ENCODE measurements around the gene RAB11FIP5.
A peak's percentile ranks its signal among the peaks of the same experiment; 100 is the strongest.

The RAB11FIP5 gene

DNA sequence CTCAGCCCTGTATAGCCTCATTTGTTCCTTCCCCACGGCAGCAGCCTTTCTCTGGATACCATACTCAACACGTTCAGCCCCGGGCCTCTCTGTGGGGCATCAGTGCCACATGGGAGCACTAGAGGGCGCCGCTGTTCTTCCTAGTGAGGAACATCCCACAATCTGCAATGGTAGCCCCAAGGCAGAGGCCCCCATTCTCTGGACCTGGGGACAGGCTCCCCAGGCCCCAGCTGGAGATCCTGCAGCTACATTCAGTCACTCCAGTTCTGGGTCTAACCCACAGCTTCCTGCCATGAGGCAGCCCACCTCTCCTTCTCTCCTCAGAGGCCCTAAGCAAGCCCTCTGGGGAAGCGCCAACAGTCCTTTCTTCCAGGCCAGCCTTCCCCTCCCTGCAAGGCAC, 27.1 kb downstream of the RAB11FIP5 start:
- DNase-seq: peak; percentile 54

DNA sequence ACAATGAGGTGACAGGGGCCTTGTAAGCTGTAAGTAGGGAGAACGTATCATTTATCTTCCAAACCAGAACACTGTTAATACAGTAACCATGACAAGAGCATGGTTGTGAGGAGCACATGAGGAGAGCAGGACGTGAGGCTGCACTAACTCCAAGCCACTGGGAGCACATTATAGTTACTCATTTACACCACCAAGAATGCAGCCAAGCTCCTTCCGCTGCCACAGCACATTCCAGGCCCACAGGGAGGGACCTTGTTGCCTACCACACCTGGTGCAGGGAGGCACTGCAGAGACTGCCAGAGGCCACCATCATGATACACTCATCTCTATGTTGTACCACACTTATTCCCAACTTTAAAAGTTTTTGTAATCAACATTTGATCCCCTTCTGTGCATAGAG, 27.8 kb downstream of the RAB11FIP5 start:
- no peak for DNase-seq

DNA sequence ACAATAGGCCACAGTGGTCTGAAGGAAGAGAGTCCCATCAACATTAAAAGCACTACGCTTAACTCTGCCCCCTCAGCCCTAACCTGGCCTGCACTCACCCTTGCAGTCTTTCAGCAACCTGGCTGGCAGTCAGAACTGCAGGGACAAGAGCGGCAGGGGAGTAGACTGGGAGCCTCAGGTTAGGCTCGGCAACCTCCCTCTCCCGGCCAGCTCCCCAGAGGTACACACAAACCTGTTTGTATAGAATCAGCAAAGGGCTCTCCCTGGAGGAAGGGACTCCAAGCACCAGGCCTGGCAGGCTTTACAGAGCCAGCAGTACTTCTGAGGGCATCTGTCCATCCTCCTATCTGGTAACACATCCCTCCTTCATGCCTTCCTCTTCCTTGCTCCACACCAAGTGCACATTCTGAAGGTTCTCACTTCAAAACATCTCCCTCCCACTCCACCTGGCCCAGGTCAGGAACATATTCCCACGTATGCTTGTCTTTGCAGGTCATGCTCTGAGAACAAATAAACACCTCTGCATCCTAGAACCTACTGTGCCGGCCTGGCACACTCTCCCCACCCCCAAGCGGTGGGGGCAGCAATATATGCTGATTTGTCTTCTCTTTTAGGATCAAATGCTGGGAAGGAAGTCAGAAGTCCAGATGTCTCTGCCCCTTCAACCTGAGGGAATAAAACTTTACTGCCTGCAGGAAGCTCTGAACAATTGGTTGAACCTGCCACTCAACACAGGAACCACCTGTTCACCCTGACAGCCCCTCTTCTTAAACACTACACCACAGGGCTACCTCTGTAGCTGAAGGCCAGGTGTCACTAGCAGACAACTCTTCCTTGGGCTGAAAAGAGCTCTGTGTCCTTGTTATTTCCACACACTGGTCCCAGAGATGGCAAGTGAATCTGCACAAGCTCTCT, 28.6 kb downstream of the RAB11FIP5 start:
- no peak for DNase-seq

DNA sequence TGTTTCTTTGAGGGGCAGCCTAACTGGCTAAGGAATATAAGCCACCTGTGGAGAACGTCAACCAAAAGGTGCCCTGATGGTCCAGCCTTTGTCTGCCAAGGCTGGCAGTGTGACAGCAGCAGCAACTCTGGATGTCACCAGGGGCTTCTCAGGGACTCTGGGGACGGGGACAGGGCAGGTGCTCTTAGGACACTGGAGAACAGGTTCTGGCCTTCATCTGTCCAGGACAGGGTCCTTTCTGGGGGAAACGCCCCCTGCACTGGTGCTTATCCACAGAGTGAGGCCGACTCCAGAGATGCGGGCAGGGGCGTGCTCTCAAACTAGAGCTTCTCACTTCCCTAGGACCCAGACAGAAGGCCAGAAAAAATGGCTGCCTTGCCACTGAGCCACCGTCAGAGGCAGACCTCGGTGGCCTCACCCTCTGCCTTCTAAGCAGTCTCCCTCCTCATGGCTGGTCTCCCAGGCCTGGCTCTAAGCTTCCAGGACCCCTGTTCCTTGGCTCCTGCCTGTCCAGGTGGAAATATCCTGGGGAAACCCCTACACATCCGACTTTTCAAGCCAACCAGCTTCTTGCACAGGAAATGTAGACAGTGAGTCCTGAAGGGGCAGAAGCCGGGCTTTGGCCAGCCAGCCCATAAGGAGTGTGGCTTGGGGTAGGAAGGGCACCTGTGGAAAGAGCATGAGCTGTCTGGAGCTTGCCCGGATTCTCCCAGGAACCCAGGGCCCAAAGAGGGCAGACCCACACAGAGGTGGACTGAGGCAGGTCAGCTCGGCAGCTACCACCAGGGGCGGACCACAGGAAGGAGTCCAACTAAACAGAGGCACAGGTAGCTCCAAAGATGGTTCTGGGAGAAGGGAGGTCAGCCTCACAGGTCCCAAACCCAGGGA, 30.0 kb downstream of the RAB11FIP5 start:
- DNase-seq: no peak

DNA sequence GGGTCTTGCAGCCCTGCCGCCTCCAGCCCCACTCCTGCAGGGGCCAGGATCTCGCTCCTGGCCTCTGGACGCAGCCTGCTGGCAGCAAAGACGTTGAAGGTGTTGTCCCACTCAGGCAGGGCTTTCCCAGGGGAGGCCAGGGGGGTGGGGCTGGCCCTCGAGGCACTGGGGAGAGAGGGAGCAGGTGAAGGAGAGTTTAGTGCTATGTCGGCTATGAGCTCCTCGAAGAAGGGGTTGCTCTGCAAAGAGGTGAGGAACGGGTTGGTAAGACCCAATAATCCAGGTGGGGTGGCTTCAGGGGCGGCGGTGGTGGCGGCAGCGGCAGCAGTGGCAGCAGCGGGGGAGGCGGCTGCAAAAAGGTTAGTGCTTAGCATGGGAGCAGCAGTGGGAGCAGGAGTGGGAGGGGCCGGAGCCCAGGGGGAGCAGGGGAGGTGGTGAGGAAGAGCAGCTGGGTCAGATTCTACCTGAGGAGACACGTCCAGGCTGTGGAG, 31.5 kb downstream of the RAB11FIP5 start:
- no peak for DNase-seq

DNA sequence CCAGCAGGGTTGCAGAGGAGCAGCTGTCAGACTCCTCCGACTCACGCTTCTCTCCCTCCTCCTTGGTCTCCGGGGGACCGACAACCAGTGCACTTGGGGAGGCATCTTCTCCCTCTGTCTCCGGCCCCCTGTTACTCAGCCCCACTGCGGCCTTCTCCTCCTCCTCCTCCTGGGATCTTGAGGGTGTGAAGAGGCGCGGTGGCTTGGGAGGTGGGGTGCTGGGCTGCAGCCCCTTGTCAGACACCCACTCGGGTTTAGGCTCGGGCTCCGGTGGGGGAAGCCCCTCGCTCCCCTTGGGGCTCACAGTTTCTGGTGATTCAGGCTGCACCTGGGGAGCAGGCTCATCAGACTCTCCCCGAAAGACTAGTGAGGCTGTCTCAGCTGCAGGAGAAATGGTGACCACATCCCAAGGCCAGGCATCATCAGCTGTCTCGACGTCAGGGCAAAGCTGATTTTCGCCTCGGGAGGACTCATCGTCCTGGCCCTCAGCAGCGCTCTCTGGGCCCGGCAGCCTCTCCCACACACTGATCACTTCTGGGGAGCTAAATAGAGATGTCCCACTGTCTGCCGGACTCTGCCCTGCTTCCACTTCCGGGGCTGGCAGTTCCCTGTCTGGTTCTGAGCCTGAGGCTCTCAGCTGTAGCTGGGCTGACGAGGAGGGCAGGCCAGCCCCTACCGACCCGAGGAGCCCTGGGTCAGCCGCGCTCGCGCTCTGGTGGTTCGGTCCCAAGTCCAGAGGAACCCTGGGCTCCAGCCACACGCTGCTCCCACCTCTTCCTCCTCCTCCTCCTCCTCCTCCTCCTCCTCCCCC, 32.2 kb downstream of the RAB11FIP5 start:
- DNase-seq: no peak

DNA sequence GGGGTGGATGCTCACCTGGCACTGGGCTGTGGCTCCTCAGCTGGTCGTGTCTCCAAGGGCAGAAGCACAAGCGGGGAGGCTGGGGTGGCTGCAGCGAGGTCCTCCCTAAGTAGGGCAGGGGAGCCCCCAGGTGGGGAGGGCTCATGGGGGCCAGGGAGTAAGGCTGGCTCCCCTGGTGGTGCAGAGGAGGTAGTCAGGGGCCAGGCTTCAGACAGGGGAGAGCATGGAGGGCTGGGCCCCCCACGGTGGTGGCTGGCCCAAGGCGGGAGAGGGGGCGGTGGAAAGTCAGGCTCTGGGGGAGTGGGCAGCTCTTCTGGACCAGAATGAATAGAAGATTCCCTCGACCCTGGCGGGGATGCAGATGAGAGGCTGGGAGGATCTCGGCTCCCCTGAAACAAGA, 33.1 kb downstream of the RAB11FIP5 start:
- DNase-seq: no peak

DNA sequence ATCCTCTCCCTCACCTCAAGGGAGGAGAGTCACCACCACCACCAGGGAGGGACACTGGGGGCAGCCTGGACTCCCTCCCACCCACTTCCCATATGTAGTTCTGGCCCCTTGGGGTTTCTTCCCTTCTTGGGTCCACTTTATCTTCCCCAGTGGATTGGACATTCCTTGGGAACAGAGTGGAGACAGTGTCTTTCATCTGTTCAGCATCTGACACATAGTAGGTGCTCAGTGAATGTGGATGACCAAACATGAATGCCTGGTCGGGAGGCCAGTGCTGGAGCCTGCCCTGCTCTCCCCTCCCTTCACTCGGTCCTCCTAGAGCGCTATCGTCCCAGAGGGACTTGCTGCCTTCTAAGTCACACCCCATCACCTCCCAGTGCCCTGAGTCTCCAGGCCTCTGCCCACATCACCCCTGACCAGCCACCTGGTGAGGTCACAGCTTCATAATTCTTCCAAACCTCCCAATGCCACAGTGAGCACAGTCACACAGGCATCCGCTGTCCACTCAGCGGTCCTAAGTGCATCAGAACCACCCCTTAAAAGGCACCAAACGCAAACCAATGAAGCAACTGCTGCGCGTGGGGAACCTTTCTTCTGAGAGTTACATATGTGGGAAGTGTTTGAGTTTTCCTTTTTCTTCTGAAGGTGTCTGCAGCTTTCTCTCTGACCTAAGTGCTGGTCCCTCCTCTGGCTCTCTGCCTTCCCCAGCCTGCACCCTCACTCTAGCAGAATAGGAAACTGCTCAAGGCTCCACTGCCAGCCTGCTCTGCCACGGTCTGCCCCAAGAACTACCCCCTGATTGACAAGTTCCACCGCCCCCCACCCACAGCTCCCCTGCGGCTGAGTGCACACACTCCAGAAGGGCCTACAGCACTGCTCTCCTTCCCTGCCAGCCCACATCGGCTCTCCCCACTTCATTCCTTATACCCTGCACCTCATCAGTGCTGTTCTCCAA, 34.0 kb downstream of the RAB11FIP5 start:
- no peak for DNase-seq

DNA sequence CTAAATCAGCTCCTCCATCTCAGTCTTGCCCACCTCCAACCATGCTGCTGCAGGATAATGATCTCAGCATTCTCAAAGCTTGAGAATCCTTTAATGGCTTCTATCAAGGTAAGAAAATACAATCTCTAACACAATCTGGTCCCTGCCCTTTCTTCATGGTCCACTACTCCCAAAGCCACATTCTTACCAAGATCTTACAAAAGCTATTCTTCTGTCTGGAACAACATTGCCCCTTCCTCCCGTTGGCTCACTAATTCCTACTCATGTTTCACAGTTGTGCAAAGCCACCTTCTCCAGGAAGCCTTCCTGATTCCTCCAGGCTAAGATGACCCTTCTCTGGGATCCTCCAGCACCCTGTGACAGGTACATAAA, 35.3 kb downstream of the RAB11FIP5 start:
- DNase-seq: no peak

DNA sequence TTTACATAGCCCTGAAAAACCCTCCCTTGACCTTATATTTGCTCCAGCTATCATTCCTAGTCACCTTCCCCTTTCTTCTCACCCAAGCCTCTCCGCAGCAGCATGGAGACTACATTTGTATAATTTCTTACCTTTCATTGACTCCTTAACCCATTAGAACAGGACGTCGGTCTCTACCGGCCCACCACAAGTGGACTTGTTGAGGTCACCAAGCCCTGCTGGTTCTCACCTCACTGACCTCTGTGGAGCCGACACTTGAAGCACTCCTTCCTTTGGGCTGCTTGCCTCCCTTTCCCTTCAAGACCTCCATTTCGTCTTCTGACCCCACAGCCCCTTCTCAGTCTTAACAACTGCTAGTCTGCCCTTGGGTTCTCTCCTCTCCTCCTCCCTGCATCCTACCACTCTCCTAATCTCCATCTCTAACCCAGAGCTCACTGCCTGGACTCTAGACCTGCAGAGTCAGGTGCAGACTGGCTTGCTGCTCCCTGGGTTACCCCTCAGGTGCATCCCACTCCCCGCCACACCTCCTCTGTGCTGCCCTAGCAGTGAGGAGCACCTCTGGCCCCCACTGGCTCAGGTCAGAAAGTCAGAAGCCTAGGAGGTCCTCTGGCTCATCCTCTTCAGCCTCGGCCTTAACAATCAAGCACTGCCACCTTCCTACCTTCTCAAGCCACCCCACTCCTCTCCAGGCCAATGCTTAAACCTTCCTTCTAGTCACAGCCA, 35.9 kb downstream of the RAB11FIP5 start:
- DNase-seq: no peak

DNA sequence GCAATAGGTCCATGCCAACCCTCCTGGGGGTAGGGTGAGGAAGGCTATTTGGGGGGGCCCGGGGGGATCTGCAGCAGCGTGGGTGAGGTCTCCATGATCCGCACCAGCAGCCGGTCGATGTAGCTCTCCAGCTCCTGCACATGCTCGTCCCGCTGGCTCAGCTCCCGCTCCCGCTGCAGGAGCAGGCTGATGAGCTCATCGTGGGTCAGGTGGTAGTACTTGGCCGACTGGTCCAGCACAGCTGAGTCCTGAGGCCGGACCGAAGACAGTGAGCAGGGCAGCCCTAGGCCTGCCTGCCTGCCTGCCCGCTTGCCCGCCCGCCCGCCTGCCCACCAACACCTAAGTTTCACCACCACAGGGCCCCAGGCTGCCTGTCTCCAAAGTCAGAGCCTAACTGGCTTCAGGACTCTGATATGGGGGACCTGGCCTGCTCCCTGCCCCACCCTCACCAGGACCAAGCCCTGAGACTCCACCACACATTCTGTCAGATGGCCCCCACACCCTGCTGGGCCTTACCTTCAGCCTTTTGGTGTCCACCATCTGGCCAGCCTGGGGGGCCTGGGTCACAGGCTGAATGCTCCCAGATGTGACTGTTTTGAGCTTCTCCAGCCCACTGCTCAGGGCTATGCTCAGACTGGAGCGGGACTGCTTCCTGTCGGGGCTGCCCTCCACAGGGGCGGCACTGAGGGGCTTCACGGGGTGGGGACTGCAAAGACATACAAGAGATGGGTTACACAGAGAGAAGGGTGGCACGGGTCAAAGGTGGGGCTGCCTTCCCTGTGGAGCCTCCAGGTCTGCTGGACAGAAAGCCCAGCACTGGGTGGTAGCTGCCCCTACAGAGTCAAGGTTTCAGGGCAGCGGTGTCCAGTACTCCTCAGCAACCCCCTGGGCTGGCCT, 37.0 kb downstream of the RAB11FIP5 start:
- DNase-seq: no peak

DNA sequence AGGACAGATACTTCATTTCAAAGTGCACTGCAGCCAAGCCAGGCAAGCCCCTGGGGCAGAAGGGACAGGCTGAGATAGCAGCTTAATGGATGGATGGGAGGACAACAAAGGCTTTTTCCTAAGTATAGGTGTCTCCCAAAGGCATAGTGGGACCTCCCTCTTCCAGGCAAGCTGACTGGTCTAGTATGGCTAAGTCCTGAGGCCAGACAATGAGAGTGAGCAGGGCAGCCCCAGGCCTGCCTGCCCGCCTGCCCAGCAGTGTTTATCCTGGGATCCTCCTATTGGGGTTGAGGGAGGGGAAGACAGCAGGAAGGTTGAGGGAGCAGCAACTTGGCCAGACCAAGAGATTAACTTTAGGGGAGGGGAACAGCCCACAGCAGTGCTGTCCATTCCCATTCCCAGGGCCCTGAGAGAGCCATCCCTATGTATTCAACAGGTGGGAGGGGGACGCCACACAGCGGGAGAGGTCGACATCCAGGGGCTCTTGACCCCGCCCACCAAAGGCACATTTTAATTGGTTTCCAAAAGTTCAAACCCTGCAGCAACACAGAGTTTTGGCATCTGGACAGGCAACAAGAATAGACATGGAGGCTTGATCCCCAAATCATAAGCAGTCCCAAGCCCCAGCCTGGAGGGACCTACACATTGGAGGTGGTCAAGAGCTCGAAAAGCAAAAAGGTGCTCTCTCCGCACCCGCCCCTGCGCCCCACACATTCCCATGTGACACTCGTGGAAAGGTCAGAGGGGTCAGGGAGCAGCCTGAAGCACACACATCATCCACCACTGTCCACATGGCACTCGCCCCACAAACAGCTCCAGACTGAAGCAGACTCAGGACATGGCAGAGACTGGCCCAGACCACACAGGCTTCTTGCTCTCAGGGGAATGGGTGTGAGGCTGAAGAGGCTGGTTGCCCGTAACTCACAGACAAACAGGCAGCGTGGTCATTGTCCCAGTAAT, 38.4 kb downstream of the RAB11FIP5 start:
- no peak for DNase-seq

DNA sequence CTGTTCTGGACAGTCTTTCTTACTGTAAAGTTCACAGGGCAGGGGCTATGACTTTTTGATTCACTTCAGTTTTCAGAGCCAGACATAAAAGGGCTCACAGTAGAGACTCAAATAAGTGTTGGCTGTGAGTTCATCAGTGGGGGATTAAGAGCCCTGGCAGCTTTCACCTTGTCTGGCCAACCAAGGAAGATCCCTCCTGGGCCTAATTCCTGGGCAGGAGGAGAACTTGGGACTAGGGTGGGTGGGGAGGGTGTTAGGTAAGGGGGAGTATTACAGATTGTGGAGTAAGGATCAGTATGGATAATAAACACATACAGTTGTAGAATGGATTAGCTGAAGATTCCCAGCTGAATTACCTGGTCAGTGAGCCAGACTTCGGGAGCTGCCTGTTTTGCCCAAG, 40.3 kb downstream of the RAB11FIP5 start:
- no peak for DNase-seq

DNA sequence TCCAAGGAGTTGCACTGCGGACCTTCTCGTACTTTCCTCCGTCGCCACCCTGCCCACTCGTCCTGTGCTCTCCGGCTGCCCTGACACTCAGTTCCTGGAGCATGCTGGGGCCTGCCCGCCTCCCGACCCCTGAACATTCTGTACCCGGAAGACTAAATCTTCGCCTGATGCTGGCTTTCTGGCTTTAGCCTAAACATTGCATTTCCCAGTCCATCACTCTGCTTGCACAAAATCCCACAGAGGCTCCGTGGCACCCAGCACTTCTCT, 40.7 kb downstream of the RAB11FIP5 start:
- no peak for DNase-seq

DNA sequence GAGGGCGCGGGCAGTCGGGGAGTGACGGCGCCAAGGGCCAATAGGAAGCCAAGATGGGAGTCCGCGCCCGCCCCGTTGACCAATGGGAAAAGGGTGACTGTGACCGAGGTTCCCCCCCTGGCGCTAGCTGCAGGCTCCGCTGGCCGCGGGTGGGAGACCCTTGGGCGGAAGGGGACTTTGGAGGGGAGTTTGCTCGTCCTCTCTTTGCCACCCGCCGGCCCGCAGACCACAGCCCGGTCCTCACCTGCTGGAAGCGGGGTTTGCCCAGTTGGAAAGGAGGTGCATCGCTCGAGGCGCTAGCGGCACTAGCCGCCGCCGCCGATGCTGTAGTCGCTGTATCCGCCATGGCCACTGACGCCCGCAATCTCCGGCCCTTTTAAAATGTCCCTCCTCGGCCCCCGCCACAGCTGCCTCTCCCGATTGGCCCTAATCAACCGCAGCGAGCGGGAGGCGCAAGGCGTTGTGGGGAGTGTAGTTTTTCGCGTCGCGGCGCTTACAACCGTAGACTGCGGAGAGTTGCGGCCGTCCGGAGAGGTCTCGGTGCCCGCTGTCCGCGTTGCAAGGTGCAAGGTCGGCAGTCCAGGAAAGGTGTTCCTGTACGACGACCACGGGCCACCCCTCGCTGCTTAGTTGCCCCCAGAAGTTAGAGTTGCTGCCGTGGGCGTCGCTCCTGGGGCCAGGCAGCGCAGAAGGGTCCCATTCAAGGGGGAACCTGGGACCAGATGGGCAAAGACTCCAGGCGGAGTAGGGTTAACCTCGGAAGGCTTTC, 41.2 kb downstream of the RAB11FIP5 start, which contains the start of gene SFXN5:
Gene SFXN5, minus strand, starts transcription at position 353 of the 769 bp plus-strand sequence. Its CDS starts 7 bp downstream, at position 346.
- DNase-seq: peak; percentile 84

DNA sequence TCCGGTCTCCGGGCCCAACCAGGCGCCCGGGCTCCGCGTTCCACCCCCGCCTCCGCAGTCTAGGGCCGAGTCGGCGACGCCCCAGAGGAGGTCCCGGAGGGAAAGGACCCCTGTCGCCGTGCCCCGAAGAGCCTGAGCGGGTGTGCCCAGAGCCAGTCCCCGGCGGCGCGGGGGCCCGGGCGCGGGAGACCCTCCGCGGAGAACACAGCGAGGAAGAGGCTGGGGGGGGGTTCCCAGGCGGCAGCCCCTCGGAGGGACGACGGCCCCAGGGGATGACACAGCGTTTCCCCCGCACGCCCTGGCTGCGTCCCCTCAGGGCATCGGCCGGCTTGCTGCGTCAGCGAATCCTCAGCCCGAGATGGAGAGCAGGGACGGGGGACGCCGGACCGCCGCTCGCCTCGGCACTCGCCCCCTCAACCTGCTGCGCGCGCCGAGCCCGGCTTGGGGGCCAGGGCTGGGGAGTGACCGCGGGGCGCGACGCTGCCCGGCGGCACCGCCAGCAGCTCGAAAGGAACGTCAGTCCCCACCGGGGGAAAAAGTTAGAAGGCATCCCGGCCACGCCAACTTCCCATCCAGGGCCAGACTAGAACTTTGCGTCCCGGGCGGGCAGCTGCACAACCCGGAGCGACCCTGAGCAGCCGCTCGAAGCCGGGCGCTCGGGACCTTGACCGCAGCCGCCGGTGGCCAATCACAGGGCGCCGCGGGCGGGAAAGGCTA, 41.9 kb downstream of the RAB11FIP5 start:
- no peak for DNase-seq

Data from NCI-H1694 (cell line).